GM19099 (cell line): ENCODE measurements around the gene PITPNM3.

ENCODE experiments used
- POLR2A ChIP-seq: IDR thresholded peaks from 3 replicates; pipeline ENCODE4 v1.6.1; 2011; ENCODE audit warnings: low read depth; ENCODE audit not compliant: insufficient read length; ENCODE audit errors: extremely low read depth

The PITPNM3 gene

DNA sequence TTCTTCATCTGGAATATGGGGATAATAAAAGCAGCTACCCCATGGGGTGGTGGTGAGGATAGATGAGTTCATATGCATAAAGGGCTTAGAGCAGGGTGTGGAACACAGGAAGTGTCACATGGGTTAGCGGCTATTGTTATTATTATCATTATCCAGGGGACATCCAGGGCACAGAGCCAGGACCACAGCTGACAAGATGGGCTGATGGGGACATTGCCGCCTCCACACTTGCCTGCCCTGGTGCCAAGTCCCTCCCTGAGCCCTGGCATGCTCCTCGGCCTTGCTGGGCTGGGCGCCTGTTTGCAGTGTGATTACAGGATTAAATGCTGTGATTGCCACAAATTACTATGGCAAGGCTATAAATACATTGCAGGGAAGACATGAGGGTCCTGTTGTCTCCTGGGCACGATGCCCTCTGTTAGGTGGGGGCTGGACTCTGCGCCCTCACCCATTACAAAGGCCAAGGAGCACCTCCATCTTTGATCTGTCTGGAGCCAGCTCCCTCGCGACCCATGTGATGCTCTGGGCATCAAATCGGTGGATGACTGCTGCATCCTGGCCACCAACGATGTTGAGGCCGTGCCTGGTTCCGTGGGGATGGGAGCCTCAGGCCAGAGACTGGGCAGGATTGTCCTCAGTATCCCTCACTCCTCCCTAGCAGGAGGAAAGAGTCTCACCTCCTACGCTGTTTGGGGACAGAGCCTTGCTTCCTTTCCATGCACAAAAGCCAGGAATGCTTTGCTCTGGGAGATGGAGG lies 68.9 kb downstream of the PITPNM3 start:
- TF ChIP-seq POLR2A, result no peak

DNA sequence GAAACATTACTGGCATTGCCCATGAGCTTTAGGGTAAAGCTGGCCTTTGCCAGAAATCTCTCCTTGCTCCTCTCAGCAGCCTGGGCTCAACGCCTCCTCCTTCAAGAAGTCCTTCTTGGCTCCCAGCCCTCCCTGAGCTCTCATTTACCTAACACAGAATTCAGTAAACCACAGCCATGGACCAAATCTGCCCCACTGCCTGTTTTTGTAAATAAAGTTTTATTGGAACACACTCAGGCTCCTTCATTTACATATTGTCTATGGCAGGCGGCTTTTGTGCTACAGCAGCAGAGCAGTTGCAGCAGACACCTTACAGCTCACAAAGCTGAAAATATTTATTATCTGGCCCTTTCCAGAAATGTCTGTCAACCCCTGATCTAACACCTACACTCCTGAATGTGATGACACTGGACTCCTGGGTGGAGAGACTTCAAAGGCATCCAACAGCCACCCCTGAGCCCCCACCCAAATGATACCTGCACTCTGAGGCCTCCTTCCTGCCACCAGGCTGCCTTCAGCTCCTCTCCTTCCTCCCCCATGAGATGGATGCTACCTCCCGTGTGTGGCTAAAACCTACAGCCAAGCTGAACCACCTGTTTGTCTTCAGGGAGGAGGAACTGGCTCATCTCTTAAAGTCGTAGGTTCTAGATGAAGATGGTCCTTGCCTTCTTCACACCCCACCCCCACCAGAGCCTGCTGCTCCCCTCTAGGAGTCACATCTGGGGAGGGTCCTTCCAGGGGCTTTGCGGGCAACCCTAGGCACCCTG lies 70.5 kb downstream of the PITPNM3 start:
- TF ChIP-seq POLR2A, result no peak

GRCh38 chr17:6483507-6483906 lies 72.8 kb downstream of the PITPNM3 start:
- TF ChIP-seq POLR2A, result no peak

DNA sequence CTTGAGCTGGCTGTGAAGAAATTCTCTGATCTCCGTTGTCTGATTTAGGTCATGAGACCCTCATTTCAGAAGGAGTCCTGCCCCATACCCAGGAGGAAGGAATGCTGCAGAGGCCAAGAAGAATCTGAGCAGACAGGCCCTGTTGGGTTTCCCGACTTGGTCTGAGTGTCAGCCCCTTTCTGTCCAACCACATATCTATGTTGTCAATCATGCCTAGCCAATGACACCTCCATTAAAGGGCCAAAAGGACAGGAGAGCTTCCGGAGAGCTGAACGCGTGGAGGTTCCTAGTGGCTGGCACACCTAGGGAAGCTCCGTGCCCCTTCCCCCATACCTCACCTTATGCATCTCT lies 74.3 kb downstream of the PITPNM3 start:
- no peak for TF ChIP-seq POLR2A

GRCh38 chr17:6480303-6480675 lies 76.1 kb downstream of the PITPNM3 start:
- TF ChIP-seq POLR2A, result no peak

- TF ChIP-seq POLR2A, result no peak
These were observed 76.6 kb downstream of the PITPNM3 start for GRCh38 chr17:6479622-6480302.

DNA sequence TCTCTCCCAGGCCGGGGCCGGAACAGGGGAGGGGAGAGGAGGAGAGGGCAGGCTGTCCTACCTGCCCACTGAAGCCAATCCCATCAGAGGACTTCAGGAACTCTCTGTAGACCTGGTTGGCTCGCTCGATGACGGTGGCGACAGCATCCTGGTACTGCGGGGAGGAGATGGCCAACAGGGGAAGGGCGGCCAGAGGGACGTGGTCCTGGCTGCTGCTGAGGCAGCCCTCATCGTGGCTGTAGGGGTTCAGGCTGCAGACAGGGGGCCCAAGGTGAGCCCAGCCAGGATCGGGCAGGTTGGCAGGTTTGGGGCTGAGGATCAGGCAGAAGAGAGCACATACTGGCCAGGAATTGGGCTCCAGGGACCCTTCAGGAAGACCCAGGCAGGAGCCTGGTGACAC lies 77.9 kb downstream of the PITPNM3 start:
- no peak for TF ChIP-seq POLR2A

DNA sequence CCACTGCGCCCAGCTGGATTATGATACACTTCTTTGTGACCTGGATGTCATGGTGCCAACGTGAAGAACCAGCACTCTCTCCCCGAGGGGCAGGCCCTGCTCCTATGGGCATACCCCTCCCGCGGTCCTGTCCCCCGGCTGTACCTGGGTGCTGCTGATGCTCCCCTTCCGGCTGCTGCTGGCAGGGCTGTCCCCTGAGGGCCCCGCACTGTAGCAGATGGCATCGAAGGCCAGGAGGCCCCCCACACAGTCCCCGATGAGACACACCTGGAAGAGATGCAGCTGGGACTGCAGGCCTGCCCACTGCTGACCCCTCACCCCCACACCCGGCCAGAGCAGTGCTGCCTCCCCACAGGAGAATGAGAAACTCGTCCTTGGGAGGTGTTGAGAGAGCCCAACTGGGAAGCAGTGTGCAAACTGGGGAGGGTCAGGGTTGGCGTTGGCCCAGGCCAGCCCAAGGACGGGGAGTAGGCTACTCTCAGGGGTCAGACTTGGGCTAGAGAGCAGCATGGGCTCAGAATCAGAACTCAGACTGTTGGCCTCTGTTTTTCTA lies 78.4 kb downstream of the PITPNM3 start:
- TF ChIP-seq POLR2A, result no peak

GRCh38 chr17:6476810-6477179 lies 79.6 kb downstream of the PITPNM3 start:
- no peak for TF ChIP-seq POLR2A

DNA sequence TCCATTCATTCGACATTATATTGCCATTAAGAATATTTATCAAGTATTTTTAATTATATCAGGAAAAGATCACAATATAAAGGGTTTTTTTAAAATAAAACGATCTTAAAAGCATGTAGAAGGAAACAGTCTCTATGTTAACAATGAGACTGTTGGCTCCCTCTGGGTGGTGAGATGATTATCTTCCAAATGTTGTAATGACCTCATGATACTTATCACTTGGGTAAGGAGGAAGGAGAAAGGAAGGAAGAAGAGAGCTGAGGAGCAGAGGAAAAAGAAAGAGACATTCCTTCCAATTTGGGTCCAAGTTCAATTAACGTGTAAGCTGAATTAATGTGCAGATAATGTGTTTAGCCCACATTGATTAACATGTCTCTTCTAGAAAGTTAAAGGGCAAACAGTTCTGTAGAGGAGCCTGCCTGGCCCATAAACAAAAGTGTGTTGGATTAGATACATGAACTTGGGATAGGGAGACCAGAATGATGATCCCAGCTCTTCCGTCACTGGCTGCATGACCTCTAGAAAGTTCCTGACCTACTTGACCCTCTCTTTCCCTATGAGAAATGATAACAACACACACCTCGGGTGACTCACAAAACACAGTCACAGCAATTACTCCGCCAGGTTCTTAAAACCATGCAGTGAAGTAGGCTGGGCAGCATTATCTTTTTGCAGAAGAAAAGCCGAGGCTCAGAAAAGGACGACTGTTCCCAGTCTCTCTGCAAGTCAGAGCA lies 80.1 kb downstream of the PITPNM3 start:
- no peak for TF ChIP-seq POLR2A

DNA sequence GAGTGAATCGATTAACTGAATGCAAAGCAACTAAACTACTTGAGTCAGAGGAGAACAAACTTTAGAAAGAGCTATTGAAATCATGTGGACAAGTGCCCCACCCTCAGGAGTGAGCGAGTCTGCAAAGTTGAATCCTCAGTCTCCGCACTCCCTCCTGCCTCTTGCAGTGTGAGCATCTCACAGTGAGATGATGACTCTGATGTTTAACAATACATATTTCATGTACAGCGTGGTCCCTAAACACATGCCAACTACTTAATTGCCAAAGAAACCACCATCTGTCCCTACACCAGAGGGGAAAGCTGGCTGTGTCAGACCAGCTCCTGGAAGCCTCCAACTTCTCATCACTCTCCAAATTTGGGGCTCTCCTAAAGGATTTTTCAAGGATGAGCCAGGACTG lies 80.9 kb downstream of the PITPNM3 start:
- no peak for TF ChIP-seq POLR2A

- TF ChIP-seq POLR2A, result no peak
These were observed 81.4 kb downstream of the PITPNM3 start for GRCh38 chr17:6474906-6475305.

GRCh38 chr17:6474376-6474775 lies 82.0 kb downstream of the PITPNM3 start:
- no peak for TF ChIP-seq POLR2A

GRCh38 chr17:6473128-6473767 lies 83.1 kb downstream of the PITPNM3 start:
- no peak for TF ChIP-seq POLR2A

- no peak for TF ChIP-seq POLR2A
These were observed 83.8 kb downstream of the PITPNM3 start for GRCh38 chr17:6472517-6472916.
